K562 (cell line): ENCODE data around the gene CETN1. TPM values are rescaled to one million over a fixed set of nuclear protein-coding genes. Genes with fewer than 3 reads are reported as not detected.
A peak's percentile ranks its signal among the peaks of the same experiment; 100 is the strongest.

Source experiments
- ATAC-seq: fragments of 200-7000 bp; cut with Tn5 transposase; 3 replicates; pipeline ENCODE4 v1.9.1; 2020; ENCODE audit warnings: moderate library complexity
- BruUV-seq: library from RNA; stranded (reverse); fragments of 400-500 nt; replicated peaks from 2 replicates; lab custom pipeline; 2021; lab: Mats Ljungman, UMichigan
- CTCF ChIA-PET: fragments of 300-600 bp; formaldehyde crosslinking; extraction: SDS; loops from one replicate; lab custom pipeline; 2021; ENCODE audit warnings: low intra/inter-chr PET ratio; lab: Yijun Ruan, JAX
- POLR2A ChIA-PET: fragments of 300-600, 350-650 bp; sonication (Branson Sonifier 250); formaldehyde crosslinking; extraction: SDS; loops from one replicate; lab custom pipeline; 2021; ENCODE audit warnings: antibody characterized with exemption, inconsistent platforms; lab: Yijun Ruan, JAX
- DNase-seq, 4 experiments: peaks; one replicate each; pipeline versions ENCODE4 v3.0.0 to v3.0.0-alpha.2; 2011 to 2018; ENCODE audit warnings: low spot score in 3 of 4, mixed read lengths in 3 of 4; ENCODE audit errors: extremely low read depth in 1 of 4
- FAIRE-seq: peaks from 2 replicates; lab custom pipeline; 2011; peaks lifted over from hg19 to GRCh38; lab: Jason Lieb, UNC
- H2AFZ ChIP-seq: 2 replicates; pipeline ENCODE4 v1.6.0; 2011; ENCODE audit warnings: low read depth, low read length, control low read depth, inconsistent platforms
- H3K27ac ChIP-seq: fragments of 200-600 bp; 3 replicates; pipeline ENCODE4 v1.8.0; 2011; ENCODE audit warnings: low read depth, mild to moderate bottlenecking, control low read depth, inconsistent platforms, low read length, moderate library complexity, mixed read lengths; ENCODE audit errors: extremely low read depth
- H3K27me3 ChIP-seq, 2 experiments: fragments of 300-600 bp in 1 of 2; 2 replicates in 1 of 2; 3 replicates in 1 of 2; pipeline versions ENCODE4 v1.6.0 to v1.8.0; 2011; ENCODE audit warnings: inconsistent platforms in 2 of 2, low read length in 2 of 2, mild to moderate bottlenecking in 1 of 2, mixed read lengths in 1 of 2, moderate library complexity in 1 of 2; ENCODE audit not compliant: control insufficient read depth in 2 of 2, insufficient read depth in 2 of 2
- H3K36me3 ChIP-seq: fragments of 300-600 bp; 3 replicates; pipeline ENCODE4 v1.8.0; 2011; ENCODE audit warnings: mild to moderate bottlenecking, low read length, inconsistent platforms; ENCODE audit not compliant: control insufficient read depth, insufficient read depth
- H3K4me1 ChIP-seq, 2 experiments: fragments of 200-600 bp in 1 of 2; replicated peaks in 1 of 2; 2 replicates in 1 of 2; 3 replicates in 1 of 2; pipeline versions ENCODE4 v1.5.1 to v1.8.0; 2011; ENCODE audit warnings: inconsistent platforms in 2 of 2, low read length in 2 of 2, mild to moderate bottlenecking in 1 of 2, mixed read lengths in 1 of 2, moderate library complexity in 1 of 2; ENCODE audit not compliant: control insufficient read depth in 2 of 2, insufficient read depth in 2 of 2
- H3K4me2 ChIP-seq: 2 replicates; pipeline ENCODE4 v1.6.1; 2011; ENCODE audit warnings: low read length, control low read depth, inconsistent platforms, mixed read lengths; ENCODE audit not compliant: insufficient read depth
- H3K4me3 ChIP-seq: fragments of 200-600 bp; sonication (generic), shearing (Covaris generic); 2 replicates; pipeline ENCODE4 v1.5.1; 2016; ENCODE audit warnings: control low read depth, inconsistent platforms
- H3K79me2 ChIP-seq: fragments of 200-600 bp; 3 replicates; pipeline ENCODE4 v1.8.0; 2011; ENCODE audit warnings: low read length, inconsistent platforms; ENCODE audit not compliant: control insufficient read depth, insufficient read depth
- H3K9ac ChIP-seq, 2 experiments: 2 replicates each; pipeline versions ENCODE4 v1.6.0 to v1.6.1; 2011; ENCODE audit warnings: low read depth in 2 of 2, low read length in 2 of 2, control low read depth in 1 of 2, inconsistent platforms in 1 of 2, mild to moderate bottlenecking in 1 of 2, mixed read lengths in 1 of 2; ENCODE audit not compliant: insufficient read depth in 1 of 2
- H3K9me1 ChIP-seq: one replicate; pipeline ENCODE4 v1.6.0; 2011; ENCODE audit warnings: inconsistent platforms, mild to moderate bottlenecking, low read length, moderate library complexity; ENCODE audit not compliant: control insufficient read depth, insufficient read depth
- H3K9me3 ChIP-seq: replicated peaks from 2 replicates; pipeline ENCODE4 v1.5.1; 2011; ENCODE audit warnings: low read depth, low read length, inconsistent platforms; ENCODE audit not compliant: control insufficient read depth, insufficient read depth
- H4K20me1 ChIP-seq: replicated peaks from 2 replicates; pipeline ENCODE4 v1.6.1; 2011; ENCODE audit warnings: low read length, inconsistent platforms, mixed read lengths; ENCODE audit not compliant: control insufficient read depth, insufficient read depth
- ARID4B ChIP-seq: sonication (generic); formaldehyde crosslinking; IDR thresholded peaks from 2 replicates; pipeline ENCODE4 v1.8.0; 2022; ENCODE audit warnings: mild to moderate bottlenecking, missing genetic modification reagents
- CREB1 ChIP-seq, 2 experiments: sonication (generic) in 1 of 2; formaldehyde crosslinking in 1 of 2; IDR thresholded peaks; 2 replicates each; pipeline versions ENCODE4 v1.6.1 to v1.8.0; 2012 to 2022; ENCODE audit warnings: inconsistent platforms in 1 of 2, mild to moderate bottlenecking in 1 of 2, missing genetic modification reagents in 1 of 2, moderate library complexity in 1 of 2
- FOXJ2 ChIP-seq: fragments of 200-800 bp; sonication (Bioruptor generic); IDR thresholded peaks from 2 replicates; pipeline ENCODE4 v1.6.1; 2016; ENCODE audit warnings: missing genetic modification characterization, missing compliant biosample characterization
- HMG20A ChIP-seq: fragments of 450-650 bp; formaldehyde crosslinking; conservative IDR thresholded peaks from 2 replicates; pipeline ENCODE4 v1.4.0; 2020; ENCODE audit warnings: mild to moderate bottlenecking, mixed read lengths
- KLF1 ChIP-seq: fragments of 450-650 bp; IDR thresholded peaks from 2 replicates; pipeline ENCODE4 v1.6.1; 2016; ENCODE audit warnings: missing genetic modification characterization, missing compliant biosample characterization
- PHF20 ChIP-seq: fragments of 450-650 bp; IDR thresholded peaks from 2 replicates; pipeline ENCODE4 v1.6.1; 2018; ENCODE audit not compliant: partially characterized antibody
- POLR2A ChIP-seq: fragments of 450-650 bp; conservative IDR thresholded peaks from 2 replicates; pipeline ENCODE4 v1.6.1; 2016
- PRPF4 ChIP-seq: fragments of 200-400 bp; formaldehyde crosslinking; IDR thresholded peaks from one replicate; pipeline ENCODE4 v1.6.1; 2017; ENCODE audit warnings: low read length, low read depth, mild to moderate bottlenecking; ENCODE audit not compliant: insufficient read depth, poor library complexity, severe bottlenecking
- RBFOX2 ChIP-seq: fragments of 200-400 bp; formaldehyde crosslinking; IDR thresholded peaks from 2 replicates; pipeline ENCODE4 v1.6.1; 2017; ENCODE audit warnings: low read depth, mild to moderate bottlenecking, low read length, moderate library complexity
- RBM17 ChIP-seq: fragments of 200-400 bp; formaldehyde crosslinking; IDR thresholded peaks from 2 replicates; pipeline ENCODE4 v1.6.1; 2017; ENCODE audit warnings: low read depth, mild to moderate bottlenecking, low read length, borderline replicate concordance
- SLC30A9 ChIP-seq: fragments of 250-450 bp; sonication (Bioruptor Pico); IDR thresholded peaks from 2 replicates; pipeline ENCODE4 v1.8.0; 2022; ENCODE audit warnings: mild to moderate bottlenecking, moderate library complexity
- SP1 ChIP-seq: sonication (generic); formaldehyde crosslinking; IDR thresholded peaks from 2 replicates; pipeline ENCODE4 v1.8.1; 2022; ENCODE audit warnings: mild to moderate bottlenecking, missing genetic modification reagents
- SREBF1 ChIP-seq: fragments of 150-350 bp; IDR thresholded peaks from 2 replicates; pipeline ENCODE4 v1.6.1; 2014; ENCODE audit warnings: antibody characterized with exemption, low read depth, low read length, borderline replicate concordance
- TAL1 ChIP-seq: fragments of 450-650 bp; IDR thresholded peaks from 2 replicates; pipeline ENCODE4 v1.6.1; 2016; ENCODE audit warnings: mild to moderate bottlenecking
- ZNF146 ChIP-seq: IDR thresholded peaks from one replicate; pipeline ENCODE4 v1.6.1; 2018; ENCODE audit warnings: missing compliant biosample characterization; ENCODE audit not compliant: unreplicated experiment
- ZNF23 ChIP-seq: fragments of 250-450 bp; sonication (Bioruptor Pico); IDR thresholded peaks from 2 replicates; pipeline ENCODE4 v1.4.0; 2020; ENCODE audit warnings: mild to moderate bottlenecking
- ZNF280B ChIP-seq: fragments of 250-450 bp; sonication (Bioruptor Pico); IDR thresholded peaks from 2 replicates; pipeline ENCODE4 v1.5.1; 2021; ENCODE audit warnings: mild to moderate bottlenecking
- WGBS: fragments of 100-300 bp; shearing (Covaris generic); methylation state at CpG from one replicate; pipeline ENCODE4 v1.1.6; 2016; ENCODE audit warnings: low coverage, mixed read lengths; ENCODE audit not compliant: insufficient coverage; ENCODE audit errors: missing lambda C conversion rate; 5-methylcytosine and 5-hydroxymethylcytosine counted together
- in situ Hi-C: fragments of 300-500 bp; cut with MboI; formaldehyde crosslinking; loops from 4 replicates; pipeline ENCODE4 v1.15.0; 2018; ENCODE audit warnings: inconsistent platforms, mixed read lengths
- intact Hi-C: fragments of 100-400 bp; cut with micrococcal nuclease; formaldehyde crosslinking; loops from 2 replicates; pipeline ENCODE4 v1.14.2; 2022
- polyA plus RNA-seq, 8 experiments: library from polyadenylated mRNA; depleted of rRNA in 4 of 8; stranded (reverse) in 5 of 8; unstranded in 3 of 8; fragments of >200 nt; fragmentation: Nextera tagmentation in 2 of 8; fragmentation: Illumina TruSeq in 1 of 8; extraction: Ambion mirVana in 2 of 8; extraction: Trizol in 1 of 8; gene quantifications; 2 replicates each; pipeline versions ENCODE4 v1.2.1 to v1.2.3, GENCODE V29; 2011 to 2014; ENCODE audit warnings: inconsistent platforms in 1 of 8, missing spikeins in 1 of 8
- total RNA-seq, 7 experiments: library from RNA; depleted of rRNA in 6 of 7; stranded (reverse); fragments of >200 nt in 6 of 7; fragmentation: Illumina TruSeq in 2 of 7; extraction: Trizol in 2 of 7; gene quantifications; 2 replicates each; pipeline versions ENCODE4 v1.2.1 to v1.2.3, GENCODE V29; 2011 to 2021; ENCODE audit warnings: low replicate concordance in 1 of 7

CETN1 gene
- total and polyA plus RNA-seq, 9 of the 15 experiments (the other 6 are each of a cell fraction or from before 2014, with no cell fraction given) = 0.07 to 0.34 (median 0.19) TPM; not detected in 3

GRCh38 chr18:596288-596881, 16.2 kb downstream of the CETN1 start (continued):
- TF ChIP-seq HMG20A (no peak), POLR2A (peak; percentile 54; the same call in 1 of the 2 replicates), KLF1 (tag) (0 out of 2 replicates have a peak, but pooled peaks have one; percentile 14), RBFOX2 (0 out of 2 replicates have a peak, but pooled peaks have one; percentile 8), SP1 (no peak), SREBF1 (no peak), ZNF146 (no peak), CREB1 (IDR thresholded peaks at IDR 0.05) (no peak), CREB1 (CRISPR knock-in tag; IDR thresholded peaks at IDR 0.05) (no peak), ZNF23 (CRISPR knock-in tag) (no peak), ZNF280B (CRISPR knock-in tag) (no peak)
- TF ChIP-seq, all 486 proteins: peak for 10

- H3K9me3 ChIP-seq = no peaks in the 10 kb centered on the region
- BruUV-seq = no TSS peak
- H2AFZ ChIP-seq = no peak overlapping the region
- 26% methylated on average over 6 of the region's 6 CpGs for WGBS
- H3K9ac ChIP-seq = no peak overlapping the region
- ChIA-PET CTCF (no interaction called here), POLR2A (interaction anchor here (1.1 kb wide), 1 partner anchor 17 kb away, joined by 3 read pairs; no protein-coding TSS in a partner anchor)
- FAIRE-seq (no peak), ATAC-seq (no peak), DNase-seq (no peak)
- no peaks in the 10 kb centered on the region for H4K20me1 ChIP-seq
- H3K4me1 ChIP-seq = peaks cover 7 to 11% of the 10 kb centered on the region in 2 experiments
- H3K4me3 ChIP-seq = no peak overlapping the region
- intact Hi-C loops = no loop called here
- H3K27ac ChIP-seq = no peak overlapping the region
- peaks cover 3 to 8% of the 10 kb centered on the region in 2 experiments; a peak in 4 of 5 replicates for H3K27me3 ChIP-seq
- H3K36me3 ChIP-seq = no peaks in the 10 kb centered on the region
- in situ Hi-C loops = no loop called here
- H3K79me2 ChIP-seq = no peaks in the 10 kb centered on the region
- H3K9me1 ChIP-seq = no peaks in the 10 kb centered on the region
- no peak overlapping the region for H3K4me2 ChIP-seq
- TF ChIP-seq PHF20 = no peak
- TF ChIP-seq FOXJ2 = no peak
- TF ChIP-seq RBM17 = no peak
- TF ChIP-seq ARID4B (CRISPR knock-in tag) = no peak
- TF ChIP-seq TAL1 = no peak
- TF ChIP-seq PRPF4 = no peak
- TF ChIP-seq SLC30A9 (CRISPR knock-in tag) = no peak
Observed at GRCh38 chr18:598124-598589, 18.0 kb downstream of the CETN1 start.
